ENCODE results near the gene IGDCC3.

The IGDCC3 gene

DNA sequence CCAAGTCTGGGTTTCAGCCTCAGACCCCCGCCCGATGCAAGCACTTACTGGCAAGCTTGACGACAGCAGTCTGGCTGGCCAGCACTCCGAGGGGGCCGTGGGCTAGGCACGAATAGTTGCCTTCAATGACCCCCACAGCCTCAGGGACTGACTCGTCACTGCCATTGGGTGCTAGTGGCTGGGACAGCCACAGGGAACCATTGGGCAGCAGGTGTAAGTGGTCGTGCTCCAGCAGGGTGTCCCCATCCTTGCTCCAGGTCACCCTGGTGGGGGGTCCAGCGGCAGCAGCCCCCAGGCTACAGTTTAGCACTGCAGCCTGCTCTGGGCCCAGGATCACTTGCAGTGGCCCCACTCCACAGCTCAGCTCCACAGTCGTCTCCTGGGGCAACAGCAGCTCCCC, 33.2 kb upstream of the IGDCC3 start:
- TF ChIP-seq, protein P1, sequence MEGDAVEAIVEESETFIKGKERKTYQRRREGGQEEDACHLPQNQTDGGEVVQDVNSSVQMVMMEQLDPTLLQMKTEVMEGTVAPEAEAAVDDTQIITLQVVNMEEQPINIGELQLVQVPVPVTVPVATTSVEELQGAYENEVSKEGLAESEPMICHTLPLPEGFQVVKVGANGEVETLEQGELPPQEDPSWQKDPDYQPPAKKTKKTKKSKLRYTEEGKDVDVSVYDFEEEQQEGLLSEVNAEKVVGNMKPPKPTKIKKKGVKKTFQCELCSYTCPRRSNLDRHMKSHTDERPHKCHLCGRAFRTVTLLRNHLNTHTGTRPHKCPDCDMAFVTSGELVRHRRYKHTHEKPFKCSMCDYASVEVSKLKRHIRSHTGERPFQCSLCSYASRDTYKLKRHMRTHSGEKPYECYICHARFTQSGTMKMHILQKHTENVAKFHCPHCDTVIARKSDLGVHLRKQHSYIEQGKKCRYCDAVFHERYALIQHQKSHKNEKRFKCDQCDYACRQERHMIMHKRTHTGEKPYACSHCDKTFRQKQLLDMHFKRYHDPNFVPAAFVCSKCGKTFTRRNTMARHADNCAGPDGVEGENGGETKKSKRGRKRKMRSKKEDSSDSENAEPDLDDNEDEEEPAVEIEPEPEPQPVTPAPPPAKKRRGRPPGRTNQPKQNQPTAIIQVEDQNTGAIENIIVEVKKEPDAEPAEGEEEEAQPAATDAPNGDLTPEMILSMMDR (IDR thresholded peaks at IDR 0.05), result no peak

DNA sequence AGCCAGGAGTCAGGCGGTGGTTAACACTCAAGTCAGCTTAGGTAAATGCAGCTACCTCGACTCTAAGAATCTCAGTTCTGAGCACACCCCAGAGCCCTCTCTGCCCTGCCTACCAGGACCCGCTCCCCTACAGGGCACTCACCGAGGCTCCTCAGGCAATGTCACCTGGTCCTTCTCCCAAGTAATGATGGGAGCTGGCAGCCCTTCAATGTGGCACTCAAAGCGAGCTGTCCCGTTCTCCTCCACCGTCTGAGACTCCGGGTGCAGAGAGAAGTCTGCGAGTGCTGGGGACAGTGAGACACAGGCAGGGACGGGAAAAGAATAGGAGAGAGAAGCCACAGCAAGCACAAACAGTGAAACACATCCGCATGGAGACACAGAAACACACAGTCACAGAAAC, 32.2 kb upstream of the IGDCC3 start:
- TF ChIP-seq, protein P1 (IDR thresholded peaks at IDR 0.05), result no peak

DNA sequence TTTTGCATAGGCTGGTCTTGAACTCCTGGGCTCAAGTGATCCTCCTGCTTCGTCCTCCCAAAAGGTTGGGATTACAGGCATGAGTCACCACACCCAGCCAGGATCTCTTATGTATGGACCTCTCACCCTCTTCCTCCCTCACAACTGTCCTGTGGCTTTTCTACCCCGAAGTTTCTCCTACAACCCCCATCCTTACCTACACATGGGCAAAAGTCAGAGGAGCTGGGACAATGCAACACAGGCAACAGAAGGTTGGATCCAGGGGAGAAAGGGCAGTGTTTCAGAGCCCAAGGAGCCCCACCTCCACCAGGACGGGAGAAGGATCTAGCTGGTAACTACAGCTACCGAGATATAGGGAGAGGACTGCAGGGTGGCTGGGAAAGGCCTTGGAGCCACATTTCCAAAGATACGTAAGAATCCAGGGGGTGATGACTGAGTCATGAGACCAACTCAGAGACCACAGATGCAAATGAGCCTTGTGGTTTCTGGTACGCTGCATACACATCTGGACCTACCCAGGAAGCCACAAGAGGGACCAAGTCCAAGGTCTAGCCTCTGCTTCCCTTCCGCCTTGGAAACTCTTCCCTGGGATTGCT, 31.3 kb upstream of the IGDCC3 start:
- TF ChIP-seq, protein P1 (IDR thresholded peaks at IDR 0.05), result no peak

DNA sequence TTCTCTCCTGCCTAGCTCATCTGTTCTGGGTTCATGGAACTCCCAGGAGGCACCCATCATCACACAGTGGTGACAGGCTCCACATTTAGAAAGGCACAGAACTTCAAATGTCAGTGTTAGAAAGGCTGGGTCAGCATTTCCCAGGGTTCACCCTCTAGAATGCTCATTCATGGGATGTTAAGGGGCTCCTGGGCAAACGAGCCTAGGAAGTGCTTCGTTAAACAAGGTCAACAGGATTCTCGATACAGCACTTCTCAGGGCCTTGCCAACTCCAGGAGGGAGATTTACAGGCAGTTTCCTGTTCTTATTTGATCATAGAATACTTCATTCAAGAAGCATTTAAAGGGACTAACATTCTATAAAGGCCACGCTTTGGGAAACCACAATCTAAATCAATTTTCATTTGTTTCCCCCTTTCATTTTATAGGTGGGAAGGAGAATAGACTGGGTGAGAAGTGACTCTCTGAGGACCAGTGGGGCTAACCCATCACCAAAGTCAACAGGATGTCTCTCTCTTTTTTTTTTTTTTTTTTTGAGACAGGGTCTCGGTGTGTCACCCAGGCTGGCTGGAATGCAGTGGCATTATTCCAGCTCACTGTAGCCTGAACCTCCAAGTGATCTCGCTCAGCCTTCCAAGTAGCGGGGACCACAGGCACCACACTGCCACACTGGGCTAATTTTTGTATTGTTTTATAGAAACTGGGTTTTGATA, 30.7 kb upstream of the IGDCC3 start:
- TF ChIP-seq, protein P1 (IDR thresholded peaks at IDR 0.05), result no peak

DNA sequence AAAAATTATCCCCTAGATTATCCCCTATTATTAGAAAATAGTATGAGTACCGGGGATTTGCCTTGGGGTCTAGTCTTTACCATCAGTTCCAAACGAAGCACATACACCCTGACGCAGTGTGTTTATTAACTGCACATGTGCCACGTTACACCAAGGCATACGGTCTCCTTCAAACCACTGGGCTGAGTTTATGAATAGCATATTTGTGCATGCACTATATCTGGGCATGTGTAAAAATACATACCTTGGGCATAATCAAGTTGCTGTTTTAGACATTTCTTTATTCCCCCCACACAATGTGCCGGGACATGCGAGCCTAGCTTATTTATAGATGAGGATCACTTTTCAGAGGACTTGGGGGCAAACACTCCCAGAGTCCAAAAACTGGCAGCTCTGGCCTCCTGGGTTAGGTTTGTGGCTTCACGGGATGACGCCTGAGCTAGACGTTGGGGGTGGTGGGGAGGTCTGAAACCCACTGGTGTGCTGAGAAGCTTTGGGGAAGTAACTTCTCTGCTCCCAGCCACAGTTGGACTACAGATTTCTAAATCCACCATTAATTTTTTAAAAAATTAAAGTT, 28.7 kb upstream of the IGDCC3 start:
- TF ChIP-seq, protein P1 (IDR thresholded peaks at IDR 0.05), result no peak

DNA sequence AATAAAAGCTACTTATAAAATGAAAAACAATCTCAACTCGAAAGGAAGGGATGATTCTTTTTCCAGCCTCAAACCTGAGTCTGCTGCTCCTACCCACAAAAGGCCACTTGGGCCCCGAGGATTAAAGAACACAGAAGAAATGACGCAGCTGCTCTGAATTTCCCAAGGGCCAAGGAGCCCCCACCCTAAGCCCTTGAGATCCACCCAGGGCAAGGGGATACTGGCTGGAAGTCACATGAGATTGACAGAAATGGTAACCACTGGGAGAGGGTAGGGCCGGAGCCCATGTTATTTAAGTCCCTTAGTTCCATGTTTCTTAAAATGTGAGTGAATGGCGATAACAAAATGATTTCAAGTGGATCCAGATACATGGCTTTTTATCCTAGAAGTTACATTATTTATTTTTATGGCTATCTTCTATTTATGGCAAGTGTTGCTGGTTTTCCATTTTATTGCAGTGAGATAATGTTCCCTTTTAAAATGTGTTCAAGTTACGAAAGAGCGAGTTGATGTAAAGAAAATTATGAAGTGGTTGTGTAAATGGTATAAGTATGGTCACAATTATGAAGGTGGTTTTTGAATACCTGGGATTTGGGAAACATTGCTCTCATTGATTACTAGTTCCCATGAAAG, 28.1 kb upstream of the IGDCC3 start:
- TF ChIP-seq, protein P1 (IDR thresholded peaks at IDR 0.05), result no peak

DNA sequence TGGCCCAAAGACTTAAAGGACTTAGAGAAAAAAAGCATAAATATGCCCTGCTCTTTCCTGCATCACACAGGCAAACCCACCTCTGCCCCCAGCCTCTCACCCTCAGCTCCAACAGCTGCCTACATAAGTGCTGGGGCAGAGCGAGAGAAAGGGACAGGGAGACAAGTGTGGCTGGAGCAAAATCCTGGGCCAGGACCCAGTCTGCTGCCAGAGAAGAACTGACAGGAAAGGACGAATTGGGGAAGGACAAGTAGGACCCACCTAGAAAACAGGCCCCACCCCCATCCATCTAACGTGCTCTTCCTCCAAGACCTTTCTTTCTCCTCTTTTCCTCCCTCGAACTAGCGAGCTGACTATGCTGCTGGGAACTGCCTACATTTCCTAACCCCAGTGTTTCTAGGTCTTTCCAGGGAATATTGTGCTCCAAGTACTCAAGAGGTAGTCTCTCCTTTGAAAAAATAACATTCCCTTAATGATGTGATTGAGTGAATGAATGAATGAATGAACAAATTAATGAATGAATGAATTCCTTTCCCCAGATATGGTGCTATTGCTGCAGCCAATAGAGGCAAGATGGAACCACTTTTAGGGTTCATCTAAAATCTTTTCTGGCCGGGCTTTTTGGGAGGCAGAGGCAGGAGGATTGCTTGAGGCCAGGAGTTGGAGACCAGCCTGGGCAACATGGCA, 26.5 kb upstream of the IGDCC3 start:
- TF ChIP-seq, protein P1 (IDR thresholded peaks at IDR 0.05), result no peak
